Colon (tissue), 2 donors: ENCODE data around the gene GNAS-AS1.

Source experiments
- FAIRE-seq: peaks from 2 replicates; lab custom pipeline; 2012; peaks lifted over from hg19 to GRCh38; lab: Jason Lieb, UNC
- donor health status: control.
- donor health status: control.

The GNAS-AS1 gene

GRCh38 chr20:58884966-58885365 is 34.3 kb upstream of the GNAS-AS1 start:
- FAIRE-seq: no peak

DNA sequence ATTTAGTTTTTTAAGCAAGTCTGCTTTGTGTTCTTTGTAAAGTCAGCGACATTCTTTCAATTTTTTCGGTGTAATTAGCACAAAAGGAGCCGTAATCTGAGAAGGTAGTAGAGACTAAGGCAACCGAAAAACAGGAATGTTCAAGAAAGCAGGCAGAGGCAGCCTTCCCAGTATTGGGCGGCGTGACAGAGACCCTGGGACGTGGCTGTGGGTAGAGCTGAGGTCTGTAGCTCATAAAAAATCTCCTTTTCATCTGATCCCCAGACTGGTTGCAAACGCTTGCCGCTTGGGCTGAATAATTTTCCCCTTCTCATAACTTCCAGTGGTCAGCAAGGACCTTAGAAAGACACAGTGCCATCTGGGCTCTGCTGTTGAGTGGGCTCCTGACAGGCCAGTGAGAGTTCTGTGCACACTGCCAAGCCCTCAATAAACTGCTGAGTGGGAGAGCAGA is 32.6 kb upstream of the GNAS-AS1 start:
- FAIRE-seq: no peak

- FAIRE-seq: no peak
These were observed 32.0 kb upstream of the GNAS-AS1 start for GRCh38 chr20:58882704-58883089.

GRCh38 chr20:58880994-58881752 is 30.5 kb upstream of the GNAS-AS1 start:
- FAIRE-seq: no peak

- no peak for FAIRE-seq
These were observed 29.7 kb upstream of the GNAS-AS1 start for GRCh38 chr20:58880441-58880840.

DNA sequence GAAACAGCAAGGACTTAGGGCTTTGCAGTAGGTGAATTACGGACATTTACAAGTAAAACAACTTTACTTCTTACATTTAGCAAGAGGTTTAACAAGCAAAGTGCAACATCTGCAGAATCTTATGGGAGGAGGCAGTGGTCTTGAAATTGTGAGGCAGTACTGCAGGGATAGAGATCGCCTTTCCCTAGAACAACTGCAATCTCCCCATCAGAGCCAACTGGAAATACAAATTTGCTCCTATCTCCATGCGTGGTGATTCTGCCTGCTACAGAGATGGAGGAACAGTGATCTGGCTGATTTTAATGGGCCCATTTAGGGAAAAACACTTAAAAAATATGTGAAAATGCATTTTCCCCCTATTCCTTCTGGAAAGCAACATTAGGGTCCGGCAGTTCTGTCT is 27.7 kb upstream of the GNAS-AS1 start:
- no peak for FAIRE-seq

GRCh38 chr20:58877976-58878360 is 27.3 kb upstream of the GNAS-AS1 start:
- FAIRE-seq: no peak

- no peak for FAIRE-seq
These were observed 26.6 kb upstream of the GNAS-AS1 start for GRCh38 chr20:58877050-58877975.

DNA sequence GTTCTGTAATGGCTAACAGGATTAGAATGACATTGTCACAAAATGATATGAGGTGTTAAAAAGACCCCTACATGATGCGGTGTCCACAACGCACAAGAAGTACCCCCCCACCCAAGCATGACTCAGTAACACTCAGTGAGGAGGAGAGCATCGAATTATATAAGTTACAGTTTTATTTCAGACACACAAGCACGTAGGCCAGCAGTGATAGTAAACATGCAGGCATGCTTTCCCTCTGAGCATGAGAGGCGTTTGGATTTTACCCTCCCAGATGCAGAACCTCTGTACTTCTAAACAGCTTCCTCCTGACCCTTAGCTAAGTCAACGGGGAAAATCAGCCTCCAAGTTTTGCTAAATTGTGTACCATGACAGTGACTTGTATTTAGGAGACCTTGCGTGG is 25.7 kb upstream of the GNAS-AS1 start:
- FAIRE-seq: no peak

- FAIRE-seq: no peak
These were observed 24.9 kb upstream of the GNAS-AS1 start for GRCh38 chr20:58875541-58876134.

DNA sequence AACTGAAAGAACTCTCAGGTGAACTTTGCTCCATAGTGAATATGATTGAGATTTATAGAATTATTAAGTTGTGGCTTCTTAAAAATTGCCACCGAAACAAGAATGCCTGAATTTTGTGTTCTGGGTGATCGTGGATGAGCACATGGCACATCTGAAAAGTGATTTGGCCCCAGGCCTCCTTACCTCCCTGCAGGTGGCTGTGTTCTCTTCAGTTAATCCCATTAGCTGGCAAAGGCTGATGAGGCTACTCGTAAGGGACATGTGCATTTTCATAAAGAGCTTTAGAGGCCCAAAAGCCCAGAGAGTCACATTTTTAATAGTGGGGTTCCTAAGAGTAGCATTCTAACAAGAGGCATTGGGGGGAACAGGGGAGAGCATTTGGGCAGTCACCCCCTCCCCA is 24.4 kb upstream of the GNAS-AS1 start:
- FAIRE-seq: no peak

- FAIRE-seq: no peak
These were observed 23.8 kb upstream of the GNAS-AS1 start for GRCh38 chr20:58874469-58874868.

DNA sequence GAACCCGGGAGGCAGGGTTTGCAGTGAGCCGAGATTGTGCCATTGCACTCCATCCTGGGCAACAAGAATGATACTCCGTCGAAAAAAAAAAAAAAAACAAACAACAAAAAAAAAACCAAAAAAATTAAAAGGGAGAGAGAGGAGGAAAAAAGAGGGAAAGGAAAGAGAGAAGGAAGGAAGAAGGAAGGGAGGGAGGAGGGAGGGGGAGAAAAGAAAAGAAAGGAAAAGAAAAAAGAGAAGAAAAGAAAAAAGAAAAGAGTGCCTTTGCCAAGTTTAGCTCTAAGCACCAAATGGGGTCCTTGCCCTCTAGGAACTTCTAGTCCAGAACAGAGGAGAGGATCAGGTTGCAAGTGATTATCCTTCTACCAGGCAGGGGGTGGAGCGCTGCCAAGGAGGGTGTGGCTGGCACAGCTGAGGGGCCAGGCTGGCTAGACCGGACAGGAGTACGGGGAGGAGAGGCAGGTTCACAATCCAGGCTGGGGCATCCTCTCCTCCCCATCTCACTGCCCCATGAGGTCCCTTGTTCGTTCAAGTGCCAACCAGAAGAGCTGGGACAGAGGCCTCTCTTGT is 20.9 kb upstream of the GNAS-AS1 start:
- FAIRE-seq: no peak

DNA sequence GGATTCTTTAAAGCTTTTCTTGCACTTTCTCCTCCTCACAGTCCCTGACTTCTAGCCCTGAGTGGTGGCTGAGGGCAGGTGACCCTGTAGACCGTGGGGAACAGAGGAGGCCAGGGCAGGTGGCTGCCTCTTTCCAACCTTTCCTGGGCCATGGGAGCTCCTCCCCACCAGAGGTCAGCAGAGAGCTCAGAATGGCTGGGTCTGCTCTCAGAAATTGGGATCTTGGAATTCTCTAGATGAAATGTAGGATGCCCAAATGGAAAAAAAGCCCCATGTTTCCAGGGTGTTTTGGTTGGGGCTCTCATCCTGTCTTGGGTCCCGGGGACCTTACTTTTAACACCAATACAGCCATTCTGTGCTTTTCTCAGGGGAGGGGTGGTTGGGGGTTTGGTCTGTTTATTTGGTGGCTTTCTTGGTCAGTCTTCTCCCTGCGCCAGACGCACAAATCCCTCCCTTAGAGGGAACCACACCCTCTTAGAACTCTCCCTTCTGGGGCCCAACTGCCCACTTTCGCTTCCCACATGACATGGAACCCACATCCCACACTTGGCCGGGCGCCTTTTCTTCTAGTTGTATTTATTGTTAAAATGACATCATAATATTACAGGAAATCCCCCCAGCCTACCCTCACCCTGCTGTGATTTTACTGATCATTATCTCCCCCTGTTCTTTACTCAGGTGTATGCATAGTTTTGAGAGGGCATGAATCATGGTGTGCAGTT is 19.8 kb upstream of the GNAS-AS1 start:
- FAIRE-seq: no peak

DNA sequence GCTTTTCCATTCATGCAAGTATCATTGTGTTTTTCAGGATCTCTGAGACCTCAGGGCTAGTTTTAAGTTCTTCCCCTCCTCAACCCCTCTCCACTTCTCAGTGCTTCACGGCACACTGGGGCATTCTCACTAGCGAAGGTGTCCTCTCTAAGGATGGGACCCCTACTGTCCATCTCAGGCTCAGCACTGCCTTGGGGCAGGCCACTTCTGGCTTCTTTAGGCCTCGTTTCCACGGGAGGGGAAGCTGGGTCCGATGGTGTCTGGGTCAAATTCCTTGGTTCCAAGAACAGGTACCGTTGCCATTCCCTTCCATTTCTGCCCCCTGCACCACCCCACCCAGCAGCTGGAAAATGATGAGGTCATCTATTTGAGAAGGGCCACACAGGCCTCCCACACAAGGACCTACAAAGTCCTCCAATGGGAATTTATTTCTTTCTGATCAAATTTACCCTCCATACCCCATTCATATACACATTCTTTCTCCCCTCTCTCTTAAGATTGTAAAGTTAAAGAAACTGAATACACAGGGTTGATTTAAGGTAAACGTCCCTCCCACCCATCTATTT is 19.0 kb upstream of the GNAS-AS1 start:
- no peak for FAIRE-seq

DNA sequence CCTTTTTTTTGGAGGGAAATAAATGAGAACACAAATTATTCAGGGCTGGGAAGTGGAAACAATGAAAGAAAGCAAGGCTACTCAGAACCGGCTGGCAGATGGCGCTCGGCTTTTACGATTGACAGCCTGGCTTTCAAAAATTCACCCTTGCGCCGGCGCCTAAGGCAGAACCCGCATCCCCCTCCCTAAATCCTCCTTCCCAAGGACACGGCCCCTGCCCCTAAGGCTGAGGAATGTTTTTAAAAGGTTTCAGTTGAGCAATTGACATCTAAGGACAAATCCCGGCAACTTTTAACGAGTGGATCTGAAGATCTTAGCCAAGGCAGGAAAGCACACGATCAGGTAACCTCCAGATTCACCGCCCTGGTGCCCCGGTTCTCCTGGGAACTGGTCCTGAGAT is 18.1 kb upstream of the GNAS-AS1 start:
- no peak for FAIRE-seq

- FAIRE-seq: no peak
These were observed 16.5 kb upstream of the GNAS-AS1 start for GRCh38 chr20:58867211-58867610.

DNA sequence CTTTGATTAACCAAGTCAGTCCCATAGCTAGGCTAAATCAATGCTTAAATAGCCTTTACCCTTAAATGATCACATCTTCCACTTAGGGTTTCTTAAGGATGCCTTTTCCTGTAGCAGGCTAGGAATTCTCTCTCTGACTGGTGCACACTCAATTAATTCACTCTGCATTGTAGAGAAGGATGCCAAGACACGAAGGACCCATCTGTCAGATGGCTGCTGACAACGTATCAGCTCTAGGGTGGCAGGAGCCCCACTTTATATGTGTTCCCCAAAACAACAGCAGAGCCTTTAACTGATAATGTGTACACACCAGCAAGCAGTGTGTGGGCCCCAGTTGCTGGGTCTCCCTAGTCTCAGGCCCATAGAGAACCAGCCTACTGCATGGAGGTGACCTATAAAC is 15.1 kb upstream of the GNAS-AS1 start:
- FAIRE-seq: no peak

DNA sequence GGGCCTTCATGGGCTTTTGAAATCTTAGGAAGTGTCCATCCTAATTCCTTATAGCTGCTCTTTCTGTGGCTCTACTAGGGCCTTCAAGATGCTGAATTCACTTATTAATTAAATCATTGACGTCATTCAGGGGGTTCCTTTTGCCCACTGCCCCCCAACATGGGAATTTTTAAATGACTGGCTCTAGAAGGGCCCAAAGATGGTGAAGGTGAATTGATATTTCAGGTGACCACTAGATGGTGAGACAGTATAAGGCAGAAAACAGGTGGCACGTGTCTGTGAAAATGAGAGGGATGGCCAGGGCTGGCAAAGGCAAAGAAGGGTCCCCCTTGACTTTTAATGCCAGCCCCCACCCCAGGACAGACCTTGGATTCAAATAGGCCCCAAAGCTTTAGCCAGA is 13.6 kb upstream of the GNAS-AS1 start:
- FAIRE-seq: no peak

- FAIRE-seq: no peak
These were observed 12.5 kb upstream of the GNAS-AS1 start for GRCh38 chr20:58863044-58863790.
